Trophoblast cell (in vitro differentiated cells and primary cell): ENCODE results near the gene TNS1.

Experiments used
- DNase-seq, 2 donors: peaks; one replicate each; pipeline ENCODE4 v3.0.0-alpha.2; 2016
- H2AFZ ChIP-seq: 2 replicates; pipeline ENCODE4 v1.6.1; 2013; ENCODE audit warnings: low read length, moderate library complexity, mild to moderate bottlenecking; ENCODE audit not compliant: insufficient read depth, poor library complexity
- H2AK5ac ChIP-seq: 2 replicates; pipeline ENCODE4 v1.6.1; 2013; ENCODE audit warnings: mild to moderate bottlenecking, low read length
- H2BK120ac ChIP-seq: 2 replicates; pipeline ENCODE4 v1.6.1; 2013; ENCODE audit warnings: low read length, mild to moderate bottlenecking, moderate library complexity; ENCODE audit not compliant: insufficient read depth, poor library complexity
- H2BK12ac ChIP-seq: 2 replicates; pipeline ENCODE4 v1.6.1; 2013; ENCODE audit warnings: mild to moderate bottlenecking, low read length, moderate library complexity
- H2BK5ac ChIP-seq: 2 replicates; pipeline ENCODE4 v1.6.1; 2013; ENCODE audit warnings: low read length, low read depth, moderate library complexity, mild to moderate bottlenecking; ENCODE audit not compliant: poor library complexity
- H3K14ac ChIP-seq: 2 replicates; pipeline ENCODE4 v1.6.1; 2013; ENCODE audit warnings: mild to moderate bottlenecking, low read length
- H3K18ac ChIP-seq: 2 replicates; pipeline ENCODE4 v1.6.1; 2013; ENCODE audit warnings: mild to moderate bottlenecking, low read length
- H3K23ac ChIP-seq: 2 replicates; pipeline ENCODE4 v1.6.1; 2013; ENCODE audit warnings: low read length
- H3K27ac ChIP-seq: 2 replicates; pipeline ENCODE4 v1.5.1; 2013; ENCODE audit warnings: low read depth, mild to moderate bottlenecking, inconsistent platforms, low read length, moderate library complexity
- H3K27me3 ChIP-seq: 2 replicates; pipeline ENCODE4 v1.6.1; 2013; ENCODE audit warnings: inconsistent platforms, mild to moderate bottlenecking, low read length, moderate library complexity; ENCODE audit not compliant: insufficient read depth
- H3K36me3 ChIP-seq, 2 experiments: 1 replicate in 1 of 2; 2 replicates in 1 of 2; pipeline ENCODE4 v1.6.1; 2013; ENCODE audit warnings: low read length in 2 of 2, mild to moderate bottlenecking in 2 of 2, moderate library complexity in 1 of 2; ENCODE audit not compliant: insufficient read depth in 2 of 2, control insufficient read depth in 1 of 2
- H3K4ac ChIP-seq: 2 replicates; pipeline ENCODE4 v1.6.1; 2013; ENCODE audit warnings: low read depth, mild to moderate bottlenecking, low read length, moderate library complexity
- H3K4me1 ChIP-seq, 2 experiments: 1 replicate in 1 of 2; 2 replicates in 1 of 2; pipeline ENCODE4 v1.6.1; 2013; ENCODE audit warnings: low read length in 2 of 2, mild to moderate bottlenecking in 2 of 2, moderate library complexity in 1 of 2; ENCODE audit not compliant: insufficient read depth in 2 of 2, control insufficient read depth in 1 of 2
- H3K4me2 ChIP-seq: 2 replicates; pipeline ENCODE4 v1.6.1; 2013; ENCODE audit warnings: inconsistent platforms, mild to moderate bottlenecking, low read length, moderate library complexity
- H3K4me3 ChIP-seq: 2 replicates; pipeline ENCODE4 v1.5.1; 2013; ENCODE audit warnings: mild to moderate bottlenecking, low read depth, low read length, inconsistent platforms
- H3K79me1 ChIP-seq: one replicate; pipeline ENCODE4 v1.6.1; 2013; ENCODE audit warnings: low read length
- H3K79me2 ChIP-seq: 2 replicates; pipeline ENCODE4 v1.6.1; 2013; ENCODE audit warnings: low read length, mild to moderate bottlenecking; ENCODE audit not compliant: control insufficient read depth, insufficient read depth, poor library complexity
- H3K9ac ChIP-seq: 2 replicates; pipeline ENCODE4 v1.6.1; 2013; ENCODE audit warnings: mild to moderate bottlenecking, low read length
- H3K9me3 ChIP-seq: 2 replicates; pipeline ENCODE4 v1.6.1; 2013; ENCODE audit warnings: low read depth, mild to moderate bottlenecking, control low read depth, inconsistent platforms, low read length; ENCODE audit not compliant: insufficient read depth
- H4K12ac ChIP-seq: 2 replicates; pipeline ENCODE4 v1.6.1; 2013; ENCODE audit warnings: low read depth, mild to moderate bottlenecking, low read length, moderate library complexity
- H4K8ac ChIP-seq: 2 replicates; pipeline ENCODE4 v1.6.1; 2013; ENCODE audit warnings: low read depth, mild to moderate bottlenecking, low read length, moderate library complexity
- H4K91ac ChIP-seq: one replicate; pipeline ENCODE4 v1.6.1; 2013; ENCODE audit warnings: low read depth, mild to moderate bottlenecking, low read length, moderate library complexity
- WGBS: extraction: QIAGEN DNeasy Blood & Tissue Kit; methylation state at CpG from one replicate; pipeline ENCODE4 v1.1.7; 2013; ENCODE audit warnings: missing lambda C conversion rate; ENCODE audit not compliant: insufficient read length, insufficient coverage; ENCODE audit errors: extremely low coverage; 5-methylcytosine and 5-hydroxymethylcytosine counted together

The TNS1 gene

DNA sequence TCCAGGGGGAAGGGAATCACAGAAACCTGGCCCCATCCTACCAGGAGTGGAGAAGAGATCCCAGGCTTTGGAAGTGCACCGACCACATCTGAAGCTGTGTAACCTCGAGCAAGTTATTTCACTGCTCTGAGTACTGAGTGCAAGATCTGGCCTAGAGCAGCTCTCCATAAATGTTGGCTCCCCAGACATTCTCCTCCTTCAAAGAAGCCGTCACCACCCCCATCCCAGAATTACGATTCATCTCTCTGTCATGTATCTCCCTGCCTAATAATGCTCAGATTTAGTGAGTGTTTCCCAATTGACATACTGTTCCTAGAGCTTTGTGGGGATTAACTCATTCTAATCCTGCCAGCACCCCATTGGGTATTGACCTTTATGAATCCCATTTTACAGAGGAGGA, 51.7 kb downstream of the TNS1 start:
- no peaks in the 10 kb centered on the region for H3K79me1 ChIP-seq
- DNase-seq, result no peak
- peak overlapping the region; percentile 20 for H3K4me2 ChIP-seq
- H3K4me1 ChIP-seq, result peaks cover 11 to 18% of the 10 kb centered on the region in 2 experiments
- H4K8ac ChIP-seq, result no peak overlapping the region
- no peaks in the 10 kb centered on the region for H3K9me3 ChIP-seq
- no peak overlapping the region for H3K9ac ChIP-seq
- H3K4me3 ChIP-seq, result no peak overlapping the region
- H2BK120ac ChIP-seq, result no peak overlapping the region
- no peaks in the 10 kb centered on the region for H3K79me2 ChIP-seq
- H2AK5ac ChIP-seq, result no peak overlapping the region
- H3K36me3 ChIP-seq, result no peaks in the 10 kb centered on the region
- H3K4ac ChIP-seq, result no peak overlapping the region
- H3K18ac ChIP-seq, result no peak overlapping the region
- H4K12ac ChIP-seq, result no peak overlapping the region
- no peak overlapping the region for H3K14ac ChIP-seq
- no peak overlapping the region for H2BK12ac ChIP-seq
- H3K27ac ChIP-seq, result no peak overlapping the region
- H3K27me3 ChIP-seq, result no peaks in the 10 kb centered on the region
- WGBS, result no CpG with 5 or more reads among the region's 4 CpGs
- no peak overlapping the region for H2BK5ac ChIP-seq
- H2AFZ ChIP-seq, result no peak overlapping the region
- no peak overlapping the region for H4K91ac ChIP-seq
- H3K23ac ChIP-seq, result no peak overlapping the region

- H3K4ac ChIP-seq, result no peak overlapping the region
- H3K27ac ChIP-seq, result no peak overlapping the region
- no peaks in the 10 kb centered on the region for H3K79me2 ChIP-seq
- no peaks in the 10 kb centered on the region for H3K27me3 ChIP-seq
- no peak overlapping the region for H2BK120ac ChIP-seq
- H3K9me3 ChIP-seq, result no peaks in the 10 kb centered on the region
- no peak overlapping the region for H3K4me3 ChIP-seq
- no peak overlapping the region for H4K91ac ChIP-seq
- no peak overlapping the region for H3K4me2 ChIP-seq
- DNase-seq, result no peak
- H4K8ac ChIP-seq, result no peak overlapping the region
- H3K9ac ChIP-seq, result no peak overlapping the region
- H3K14ac ChIP-seq, result no peak overlapping the region
- H3K4me1 ChIP-seq, result peaks cover 11 to 18% of the 10 kb centered on the region in 2 experiments
- no peak overlapping the region for H4K12ac ChIP-seq
- no peaks in the 10 kb centered on the region for H3K36me3 ChIP-seq
- no peaks in the 10 kb centered on the region for H3K79me1 ChIP-seq
- peak overlapping the region; percentile 11 for H2AK5ac ChIP-seq
- no peak overlapping the region for H2AFZ ChIP-seq
- H2BK5ac ChIP-seq, result no peak overlapping the region
- no CpG with 5 or more reads among the region's 10 CpGs for WGBS
- no peak overlapping the region for H2BK12ac ChIP-seq
- H3K23ac ChIP-seq, result no peak overlapping the region
- H3K18ac ChIP-seq, result no peak overlapping the region
Observed at GRCh38 chr2:217950401-217950871, 52.4 kb downstream of the TNS1 start.

DNA sequence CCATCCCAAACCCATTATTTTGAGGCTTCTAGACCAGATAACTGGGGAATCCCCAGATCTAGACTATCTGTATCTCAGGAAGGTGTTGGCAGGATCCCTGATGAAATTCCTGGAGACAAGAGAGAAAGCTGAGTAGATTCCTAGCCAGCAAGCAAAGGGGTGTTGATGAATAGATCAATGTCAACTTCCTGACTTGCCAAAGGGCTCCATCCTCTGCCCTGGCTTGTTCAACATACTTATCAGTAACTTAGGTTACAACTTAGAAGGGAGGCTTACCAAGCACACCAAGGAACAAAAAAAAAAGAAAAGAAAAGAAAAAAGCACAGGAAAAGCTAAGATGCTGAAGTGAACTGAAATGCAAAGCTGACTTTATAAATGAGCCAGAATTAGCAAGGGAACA, 53.3 kb downstream of the TNS1 start:
- H3K18ac ChIP-seq, result no peak overlapping the region
- H3K9me3 ChIP-seq, result no peaks in the 10 kb centered on the region
- no peak overlapping the region for H4K12ac ChIP-seq
- H3K9ac ChIP-seq, result no peak overlapping the region
- no peak overlapping the region for H2AFZ ChIP-seq
- H2BK120ac ChIP-seq, result no peak overlapping the region
- no peak overlapping the region for H3K4ac ChIP-seq
- H3K4me1 ChIP-seq, result peaks cover 11 to 18% of the 10 kb centered on the region in 2 experiments
- no peaks in the 10 kb centered on the region for H3K36me3 ChIP-seq
- no peaks in the 10 kb centered on the region for H3K79me1 ChIP-seq
- no peaks in the 10 kb centered on the region for H3K79me2 ChIP-seq
- H2BK5ac ChIP-seq, result no peak overlapping the region
- H3K14ac ChIP-seq, result no peak overlapping the region
- H3K4me3 ChIP-seq, result no peak overlapping the region
- H4K91ac ChIP-seq, result no peak overlapping the region
- H3K23ac ChIP-seq, result no peak overlapping the region
- no peaks in the 10 kb centered on the region for H3K27me3 ChIP-seq
- no peak overlapping the region for H3K4me2 ChIP-seq
- H3K27ac ChIP-seq, result no peak overlapping the region
- H2AK5ac ChIP-seq, result no peak overlapping the region
- H2BK12ac ChIP-seq, result no peak overlapping the region
- H4K8ac ChIP-seq, result no peak overlapping the region
- no peak for DNase-seq

DNA sequence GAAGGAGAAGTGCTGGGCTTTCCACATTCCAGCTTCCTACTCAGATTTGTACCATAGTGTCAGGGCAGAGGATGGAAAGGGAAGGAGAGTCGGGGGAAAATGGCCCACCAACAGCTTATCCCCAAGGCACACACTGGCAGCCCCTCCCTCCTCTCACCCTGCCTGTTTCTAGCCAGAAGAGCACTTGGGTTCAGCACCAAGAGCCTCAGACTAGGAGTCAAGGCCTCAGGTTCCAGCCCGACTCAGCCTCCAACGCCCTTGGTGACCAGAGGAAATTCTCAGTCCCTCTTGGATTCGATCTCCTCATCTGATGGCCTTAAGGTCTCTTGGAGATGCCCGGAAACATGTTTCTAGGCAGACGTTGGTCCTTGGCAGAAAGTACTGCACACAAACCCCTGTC, 53.9 kb downstream of the TNS1 start:
- no peak overlapping the region for H4K12ac ChIP-seq
- no peak overlapping the region for H2BK5ac ChIP-seq
- H2BK120ac ChIP-seq, result no peak overlapping the region
- no peak overlapping the region for H2AK5ac ChIP-seq
- H3K9me3 ChIP-seq, result no peaks in the 10 kb centered on the region
- H3K79me2 ChIP-seq, result no peaks in the 10 kb centered on the region
- H3K36me3 ChIP-seq, result no peaks in the 10 kb centered on the region
- H3K27me3 ChIP-seq, result no peaks in the 10 kb centered on the region
- no peak overlapping the region for H4K8ac ChIP-seq
- no peak overlapping the region for H3K18ac ChIP-seq
- H3K4me2 ChIP-seq, result no peak overlapping the region
- H3K14ac ChIP-seq, result no peak overlapping the region
- no peak overlapping the region for H2BK12ac ChIP-seq
- no peak overlapping the region for H4K91ac ChIP-seq
- DNase-seq, result no peak
- H3K27ac ChIP-seq, result no peak overlapping the region
- H3K79me1 ChIP-seq, result no peaks in the 10 kb centered on the region
- no CpG with 5 or more reads among the region's 6 CpGs for WGBS
- H3K23ac ChIP-seq, result no peak overlapping the region
- H3K4me3 ChIP-seq, result no peak overlapping the region
- H2AFZ ChIP-seq, result no peak overlapping the region
- no peak overlapping the region for H3K9ac ChIP-seq
- peaks cover 14 to 21% of the 10 kb centered on the region in 2 experiments for H3K4me1 ChIP-seq
- H3K4ac ChIP-seq, result no peak overlapping the region
